Mesendoderm (in vitro differentiated cells): Measurements from ENCODE around the gene CD96.

ENCODE experiments used
- DNase-seq: peaks from one replicate; pipeline ENCODE4 v3.0.0; 2013
- H2AK5ac ChIP-seq: 2 replicates; pipeline ENCODE4 v1.6.1; 2013; ENCODE audit warnings: low read length, inconsistent platforms
- H2BK120ac ChIP-seq: 2 replicates; pipeline ENCODE4 v1.6.1; 2013; ENCODE audit warnings: low read depth, mild to moderate bottlenecking, low read length, moderate library complexity, mixed read lengths
- H2BK15ac ChIP-seq: replicated peaks from 2 replicates; pipeline ENCODE4 v1.6.1; 2013; ENCODE audit warnings: low read depth, mild to moderate bottlenecking, moderate library complexity
- H2BK5ac ChIP-seq: 2 replicates; pipeline ENCODE4 v1.6.1; 2013; ENCODE audit warnings: low read length, inconsistent platforms
- H3K18ac ChIP-seq: 2 replicates; pipeline ENCODE4 v1.6.1; 2013; ENCODE audit warnings: mild to moderate bottlenecking, low read length, mixed read lengths
- H3K23ac ChIP-seq: one replicate; pipeline ENCODE4 v1.6.1; 2013; ENCODE audit warnings: low read length
- H3K27ac ChIP-seq: 2 replicates; pipeline ENCODE4 v1.5.1; 2013; ENCODE audit warnings: low read depth, mild to moderate bottlenecking, inconsistent platforms, low read length, moderate library complexity
- H3K27me3 ChIP-seq: 2 replicates; pipeline ENCODE4 v1.6.1; 2013; ENCODE audit warnings: low read length, control low read depth, mild to moderate bottlenecking, inconsistent platforms; ENCODE audit not compliant: insufficient read depth, poor library complexity
- H3K36me3 ChIP-seq: 2 replicates; pipeline ENCODE4 v1.6.1; 2013; ENCODE audit warnings: low read length, inconsistent platforms; ENCODE audit not compliant: control insufficient read depth, insufficient read depth
- H3K4ac ChIP-seq: one replicate; pipeline ENCODE4 v1.6.1; 2013; ENCODE audit warnings: low read depth, mild to moderate bottlenecking, low read length, moderate library complexity
- H3K4me1 ChIP-seq: 2 replicates; pipeline ENCODE4 v1.6.1; 2013; ENCODE audit warnings: low read depth, low read length, inconsistent platforms; ENCODE audit not compliant: control insufficient read depth
- H3K4me2 ChIP-seq: 2 replicates; pipeline ENCODE4 v1.6.1; 2013; ENCODE audit warnings: low read length
- H3K4me3 ChIP-seq: 2 replicates; pipeline ENCODE4 v1.5.1; 2013; ENCODE audit warnings: mild to moderate bottlenecking, low read length
- H3K56ac ChIP-seq: one replicate; pipeline ENCODE4 v1.6.1; 2013; ENCODE audit warnings: low read length
- H3K79me1 ChIP-seq: 2 replicates; pipeline ENCODE4 v1.6.1; 2013; ENCODE audit warnings: low read length, inconsistent platforms
- H3K79me2 ChIP-seq: 2 replicates; pipeline ENCODE4 v1.6.1; 2013; ENCODE audit warnings: mild to moderate bottlenecking, low read length; ENCODE audit not compliant: control insufficient read depth, insufficient read depth
- H3K9ac ChIP-seq: 2 replicates; pipeline ENCODE4 v1.6.1; 2013; ENCODE audit warnings: low read length, inconsistent platforms
- H4K5ac ChIP-seq: one replicate; pipeline ENCODE4 v1.6.1; 2013; ENCODE audit warnings: low read length
- H4K8ac ChIP-seq: one replicate; pipeline ENCODE4 v1.6.1; 2013; ENCODE audit warnings: low read depth, mild to moderate bottlenecking, control low read depth, low read length, moderate library complexity
- WGBS: extraction: QIAGEN DNeasy Blood & Tissue Kit; methylation state at CpG from one replicate; pipeline ENCODE4 v1.1.7; 2013; ENCODE audit warnings: low lambda C conversion rate, missing lambda C conversion rate; ENCODE audit not compliant: insufficient coverage; ENCODE audit errors: extremely low coverage; 5-methylcytosine and 5-hydroxymethylcytosine counted together

Gene CD96

GRCh38 chr3:111605018-111605417 is 63.0 kb downstream of the CD96 start:
- Histone ChIP-seq H3K56ac (no peak overlapping the region), H2AK5ac (no peak overlapping the region), H3K79me1 (no peaks in the 10 kb centered on the region), H3K4me2 (no peak overlapping the region), H4K8ac (no peak overlapping the region), H3K23ac (no peak overlapping the region), H3K18ac (no peak overlapping the region), H3K4me3 (no peak overlapping the region), H3K27ac (no peak overlapping the region), H2BK120ac (no peak overlapping the region), H2BK5ac (no peak overlapping the region), H4K5ac (no peak overlapping the region), H3K27me3 (no peaks in the 10 kb centered on the region), H2BK15ac (no peak overlapping the region), H3K79me2 (no peaks in the 10 kb centered on the region), H3K4ac (no peak overlapping the region), H3K9ac (no peak overlapping the region), H3K36me3 (no peaks in the 10 kb centered on the region), H3K4me1 (no peaks in the 10 kb centered on the region)
- DNase-seq, result no peak

- H3K9ac ChIP-seq, result no peak overlapping the region
- no peak overlapping the region for H2BK15ac ChIP-seq
- no peak overlapping the region for H3K18ac ChIP-seq
- no peak overlapping the region for H3K4me3 ChIP-seq
- no peak overlapping the region for H3K27ac ChIP-seq
- H2BK5ac ChIP-seq, result no peak overlapping the region
- no peak overlapping the region for H2AK5ac ChIP-seq
- H3K79me1 ChIP-seq, result no peaks in the 10 kb centered on the region
- no CpG with 5 or more reads among the region's 2 CpGs for WGBS
- no peak overlapping the region for H2BK120ac ChIP-seq
- H3K4me2 ChIP-seq, result no peak overlapping the region
- no peak overlapping the region for H3K4ac ChIP-seq
- H3K4me1 ChIP-seq, result no peaks in the 10 kb centered on the region
- no peak overlapping the region for H4K5ac ChIP-seq
- no peak overlapping the region for H4K8ac ChIP-seq
- H3K23ac ChIP-seq, result no peak overlapping the region
- H3K27me3 ChIP-seq, result no peaks in the 10 kb centered on the region
- no peaks in the 10 kb centered on the region for H3K36me3 ChIP-seq
- H3K56ac ChIP-seq, result no peak overlapping the region
- DNase-seq, result no peak
- H3K79me2 ChIP-seq, result no peaks in the 10 kb centered on the region
Measured at GRCh38 chr3:111605493-111605892, 63.5 kb downstream of the CD96 start.

GRCh38 chr3:111607240-111607920 is 65.4 kb downstream of the CD96 start:
- Histone ChIP-seq H3K27me3 (no peaks in the 10 kb centered on the region), H3K79me1 (no peaks in the 10 kb centered on the region), H3K36me3 (no peaks in the 10 kb centered on the region), H3K18ac (no peak overlapping the region), H2BK5ac (no peak overlapping the region), H3K4me2 (no peak overlapping the region), H3K4me3 (no peak overlapping the region), H4K8ac (no peak overlapping the region), H2AK5ac (no peak overlapping the region), H3K23ac (no peak overlapping the region), H3K4me1 (no peaks in the 10 kb centered on the region), H3K56ac (no peak overlapping the region), H3K4ac (no peak overlapping the region), H3K79me2 (no peaks in the 10 kb centered on the region), H2BK120ac (no peak overlapping the region), H4K5ac (no peak overlapping the region), H3K27ac (no peak overlapping the region), H2BK15ac (no peak overlapping the region), H3K9ac (no peak overlapping the region)
- no peak for DNase-seq
- no CpG with 5 or more reads among the region's 3 CpGs for WGBS

GRCh38 chr3:111608383-111608782 is 66.4 kb downstream of the CD96 start:
- Histone ChIP-seq H3K9ac (no peak overlapping the region), H3K4me1 (no peaks in the 10 kb centered on the region), H3K4ac (no peak overlapping the region), H3K4me3 (no peak overlapping the region), H2BK5ac (no peak overlapping the region), H3K27me3 (no peaks in the 10 kb centered on the region), H2BK15ac (no peak overlapping the region), H3K56ac (no peak overlapping the region), H2AK5ac (no peak overlapping the region), H3K4me2 (no peak overlapping the region), H3K36me3 (no peaks in the 10 kb centered on the region), H4K8ac (no peak overlapping the region), H2BK120ac (no peak overlapping the region), H4K5ac (no peak overlapping the region), H3K18ac (no peak overlapping the region), H3K27ac (no peak overlapping the region), H3K23ac (no peak overlapping the region), H3K79me2 (no peaks in the 10 kb centered on the region), H3K79me1 (no peaks in the 10 kb centered on the region)
- no peak for DNase-seq
- no CpG with 5 or more reads among the region's 2 CpGs for WGBS

GRCh38 chr3:111609700-111610099 is 67.7 kb downstream of the CD96 start:
- DNase-seq, result no peak
- Histone ChIP-seq H3K23ac (no peak overlapping the region), H3K4me3 (no peak overlapping the region), H3K79me1 (no peaks in the 10 kb centered on the region), H3K18ac (no peak overlapping the region), H3K4ac (no peak overlapping the region), H3K36me3 (no peaks in the 10 kb centered on the region), H3K56ac (no peak overlapping the region), H3K4me2 (no peak overlapping the region), H4K5ac (no peak overlapping the region), H3K9ac (no peak overlapping the region), H2BK120ac (no peak overlapping the region), H3K27ac (no peak overlapping the region), H4K8ac (no peak overlapping the region), H2AK5ac (no peak overlapping the region), H3K79me2 (no peaks in the 10 kb centered on the region), H2BK5ac (no peak overlapping the region), H3K4me1 (no peaks in the 10 kb centered on the region), H3K27me3 (no peaks in the 10 kb centered on the region), H2BK15ac (no peak overlapping the region)
- WGBS, result no CpG with 5 or more reads among the region's 2 CpGs

- no peak overlapping the region for H3K18ac ChIP-seq
- no peak overlapping the region for H4K8ac ChIP-seq
- H3K27me3 ChIP-seq, result no peaks in the 10 kb centered on the region
- H3K4ac ChIP-seq, result no peak overlapping the region
- no peak overlapping the region for H2BK5ac ChIP-seq
- no peak overlapping the region for H3K9ac ChIP-seq
- H3K79me1 ChIP-seq, result no peaks in the 10 kb centered on the region
- no peak overlapping the region for H3K4me2 ChIP-seq
- DNase-seq, result no peak
- H3K79me2 ChIP-seq, result no peaks in the 10 kb centered on the region
- no peaks in the 10 kb centered on the region for H3K36me3 ChIP-seq
- H2BK15ac ChIP-seq, result no peak overlapping the region
- no CpG with 5 or more reads among the region's 5 CpGs for WGBS
- H2BK120ac ChIP-seq, result no peak overlapping the region
- H2AK5ac ChIP-seq, result no peak overlapping the region
- no peak overlapping the region for H4K5ac ChIP-seq
- no peak overlapping the region for H3K23ac ChIP-seq
- no peaks in the 10 kb centered on the region for H3K4me1 ChIP-seq
- no peak overlapping the region for H3K27ac ChIP-seq
- H3K56ac ChIP-seq, result no peak overlapping the region
- no peak overlapping the region for H3K4me3 ChIP-seq
Measured at GRCh38 chr3:111610189-111610588, 68.2 kb downstream of the CD96 start.
